MM.1S (cell line): ENCODE results near the gene STAP2.
"Not testable (repeated sequence)": the region's sequence is repeated elsewhere in the genome, so short reads cannot be mapped to it uniquely, and the experiment has no call there.

Source experiments
- DNase-seq: peaks from one replicate; pipeline ENCODE4 v3.0.0-alpha.2; 2015
- H2AFZ ChIP-seq: fragments of 300-600 bp; sonication (generic); 2 replicates; pipeline ENCODE4 v1.6.0; 2016; ENCODE audit warnings: antibody characterized with exemption, low read length
- H3F3A ChIP-seq: fragments of 300-600 bp; sonication (generic); 2 replicates; pipeline ENCODE4 v1.6.1; 2016; ENCODE audit warnings: mild to moderate bottlenecking, antibody characterized with exemption, low read length, moderate library complexity, mixed read lengths; ENCODE audit not compliant: insufficient read depth
- H3K27ac ChIP-seq: fragments of 300-600 bp; sonication (generic); 2 replicates; pipeline ENCODE4 v1.5.1; 2016; ENCODE audit warnings: mild to moderate bottlenecking, low read length
- H3K27me3 ChIP-seq: fragments of 300-600 bp; sonication (generic); replicated peaks from 2 replicates; pipeline ENCODE4 v1.6.0; 2016; ENCODE audit warnings: low read length; ENCODE audit not compliant: insufficient read depth
- H3K36me3 ChIP-seq: fragments of 300-600 bp; sonication (generic); replicated peaks from 2 replicates; pipeline ENCODE4 v1.6.1; 2016; ENCODE audit warnings: mild to moderate bottlenecking, low read length, mixed read lengths; ENCODE audit not compliant: insufficient read depth
- H3K4me1 ChIP-seq: fragments of 300-600 bp; sonication (generic); 2 replicates; pipeline ENCODE4 v1.6.1; 2016; ENCODE audit warnings: low read length, mixed read lengths
- H3K4me2 ChIP-seq: fragments of 300-600 bp; sonication (generic); 2 replicates; pipeline ENCODE4 v1.6.0; 2016; ENCODE audit warnings: low read depth, low read length
- H3K4me3 ChIP-seq: fragments of 300-600 bp; sonication (generic); 2 replicates; pipeline ENCODE4 v1.5.1; 2016; ENCODE audit warnings: low read length, mixed read lengths
- H3K79me2 ChIP-seq: fragments of 300-600 bp; sonication (generic); 2 replicates; pipeline ENCODE4 v1.6.1; 2016; ENCODE audit warnings: mixed run types, low read length, mixed read lengths
- H3K9ac ChIP-seq: fragments of 300-600 bp; sonication (generic); 2 replicates; pipeline ENCODE4 v1.6.1; 2016; ENCODE audit warnings: low read length, mixed read lengths
- H3K9me2 ChIP-seq: fragments of 300-600 bp; sonication (generic); replicated peaks from 2 replicates; pipeline ENCODE4 v1.6.1; 2016; ENCODE audit warnings: mild to moderate bottlenecking, low read length, mixed read lengths; ENCODE audit not compliant: insufficient read depth
- H3K9me3 ChIP-seq: fragments of 300-600 bp; sonication (generic); replicated peaks from 2 replicates; pipeline ENCODE4 v1.6.1; 2016; ENCODE audit warnings: mild to moderate bottlenecking, low read length, mixed read lengths; ENCODE audit not compliant: insufficient read depth
- H4K20me1 ChIP-seq: fragments of 300-600 bp; sonication (generic); 2 replicates; pipeline ENCODE4 v1.6.1; 2016; ENCODE audit warnings: mild to moderate bottlenecking, low read length, moderate library complexity, mixed read lengths; ENCODE audit not compliant: insufficient read depth
- EZH2 ChIP-seq: fragments of 300-600 bp; sonication (generic); optimal IDR thresholded peaks from 2 replicates; pipeline ENCODE3; 2017; ENCODE audit warnings: low read depth, mild to moderate bottlenecking, antibody characterized with exemption, low read length, mixed read lengths
- EZH2phosphoT487 ChIP-seq: fragments of 300-600 bp; sonication (generic); IDR thresholded peaks from 2 replicates; pipeline ENCODE4 v1.6.1; 2018; ENCODE audit warnings: antibody characterized with exemption, low read length
- TF ChIP-seq, protein P1 (sequence below): fragments of 300-600 bp; sonication (generic); IDR thresholded peaks from 2 replicates; pipeline ENCODE4 v1.5.1; 2016; ENCODE audit warnings: antibody characterized with exemption, low read length, mixed read lengths

Gene STAP2

DNA sequence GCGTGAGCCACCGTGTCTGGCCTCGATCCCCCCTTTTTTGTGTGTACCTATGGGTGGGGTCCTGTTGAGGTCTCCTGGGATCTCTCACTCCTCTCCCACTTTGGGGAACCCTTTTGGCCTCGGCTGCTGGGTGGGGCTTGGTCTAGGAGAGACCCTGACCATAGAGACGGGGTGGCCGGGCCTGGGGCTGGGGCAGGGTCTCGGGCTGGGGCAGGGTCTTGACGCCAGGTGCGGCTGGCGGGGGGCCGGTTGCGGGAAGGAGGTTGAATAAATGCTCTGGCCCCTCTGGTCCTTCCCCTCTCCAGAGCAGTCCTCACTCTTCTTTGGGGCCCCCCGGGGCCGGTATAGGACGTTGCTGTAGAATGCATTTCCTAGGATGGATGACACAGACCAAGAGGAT lies 46.1 kb downstream of the STAP2 start:
- Histone ChIP-seq H3K4me1 (no peaks in the 10 kb centered on the region), H3K9me3 (no peaks in the 10 kb centered on the region), H3K27me3 (peaks cover 78% of the 10 kb centered on the region), H3K9me2 (no peaks in the 10 kb centered on the region), H3K9ac (no peak overlapping the region), H3K36me3 (no peaks in the 10 kb centered on the region), H3K79me2 (no peaks in the 10 kb centered on the region), H3K4me2 (no peak overlapping the region), H3K27ac (no peak overlapping the region), H3F3A (no peaks in the 10 kb centered on the region), H3K4me3 (no peak overlapping the region), H4K20me1 (no peaks in the 10 kb centered on the region), H2AFZ (no peak overlapping the region)
- no peak for DNase-seq
- TF ChIP-seq, protein P1, sequence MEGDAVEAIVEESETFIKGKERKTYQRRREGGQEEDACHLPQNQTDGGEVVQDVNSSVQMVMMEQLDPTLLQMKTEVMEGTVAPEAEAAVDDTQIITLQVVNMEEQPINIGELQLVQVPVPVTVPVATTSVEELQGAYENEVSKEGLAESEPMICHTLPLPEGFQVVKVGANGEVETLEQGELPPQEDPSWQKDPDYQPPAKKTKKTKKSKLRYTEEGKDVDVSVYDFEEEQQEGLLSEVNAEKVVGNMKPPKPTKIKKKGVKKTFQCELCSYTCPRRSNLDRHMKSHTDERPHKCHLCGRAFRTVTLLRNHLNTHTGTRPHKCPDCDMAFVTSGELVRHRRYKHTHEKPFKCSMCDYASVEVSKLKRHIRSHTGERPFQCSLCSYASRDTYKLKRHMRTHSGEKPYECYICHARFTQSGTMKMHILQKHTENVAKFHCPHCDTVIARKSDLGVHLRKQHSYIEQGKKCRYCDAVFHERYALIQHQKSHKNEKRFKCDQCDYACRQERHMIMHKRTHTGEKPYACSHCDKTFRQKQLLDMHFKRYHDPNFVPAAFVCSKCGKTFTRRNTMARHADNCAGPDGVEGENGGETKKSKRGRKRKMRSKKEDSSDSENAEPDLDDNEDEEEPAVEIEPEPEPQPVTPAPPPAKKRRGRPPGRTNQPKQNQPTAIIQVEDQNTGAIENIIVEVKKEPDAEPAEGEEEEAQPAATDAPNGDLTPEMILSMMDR = no peak
- no peak for TF ChIP-seq EZH2
- no peak for TF ChIP-seq EZH2phosphoT487

DNA sequence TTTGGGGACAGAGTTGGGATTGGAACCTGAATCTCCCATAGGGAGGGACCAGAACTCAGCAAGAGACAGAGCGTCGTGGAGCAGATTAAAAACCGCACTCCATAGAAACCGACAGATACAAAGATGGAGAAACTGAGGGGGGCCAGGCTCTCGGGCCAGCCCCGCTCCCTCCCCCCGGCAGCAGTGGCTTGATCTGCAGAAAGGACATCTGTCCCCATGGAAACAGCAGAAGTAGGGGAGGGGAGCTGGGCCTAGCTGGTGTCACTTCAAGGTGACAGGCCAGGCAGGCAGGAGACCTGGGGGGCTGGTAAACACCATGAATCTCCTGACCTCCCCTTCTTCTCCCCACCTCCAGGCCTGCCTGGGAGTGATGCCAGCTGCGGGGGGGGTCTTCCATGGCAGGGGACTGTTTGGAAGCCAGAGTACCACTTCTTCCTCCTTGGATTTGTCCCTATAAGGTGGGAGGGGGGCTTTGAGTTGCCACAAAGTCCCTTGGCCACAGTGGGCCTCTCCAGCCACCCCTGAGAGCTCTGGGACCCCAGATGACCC lies 47.4 kb downstream of the STAP2 start:
- no peak for TF ChIP-seq EZH2phosphoT487
- TF ChIP-seq, protein P1 = no peak
- TF ChIP-seq EZH2 = no peak
- Histone ChIP-seq H3K36me3 (no peaks in the 10 kb centered on the region), H3K9me2 (no peaks in the 10 kb centered on the region), H3K4me3 (no peak overlapping the region), H3K4me1 (no peaks in the 10 kb centered on the region), H3F3A (no peaks in the 10 kb centered on the region), H3K79me2 (no peaks in the 10 kb centered on the region), H3K9me3 (no peaks in the 10 kb centered on the region), H3K4me2 (no peak overlapping the region), H3K27me3 (peaks cover 85% of the 10 kb centered on the region), H2AFZ (no peak overlapping the region), H3K27ac (no peak overlapping the region), H4K20me1 (no peaks in the 10 kb centered on the region), H3K9ac (no peak overlapping the region)
- DNase-seq = no peak

DNA sequence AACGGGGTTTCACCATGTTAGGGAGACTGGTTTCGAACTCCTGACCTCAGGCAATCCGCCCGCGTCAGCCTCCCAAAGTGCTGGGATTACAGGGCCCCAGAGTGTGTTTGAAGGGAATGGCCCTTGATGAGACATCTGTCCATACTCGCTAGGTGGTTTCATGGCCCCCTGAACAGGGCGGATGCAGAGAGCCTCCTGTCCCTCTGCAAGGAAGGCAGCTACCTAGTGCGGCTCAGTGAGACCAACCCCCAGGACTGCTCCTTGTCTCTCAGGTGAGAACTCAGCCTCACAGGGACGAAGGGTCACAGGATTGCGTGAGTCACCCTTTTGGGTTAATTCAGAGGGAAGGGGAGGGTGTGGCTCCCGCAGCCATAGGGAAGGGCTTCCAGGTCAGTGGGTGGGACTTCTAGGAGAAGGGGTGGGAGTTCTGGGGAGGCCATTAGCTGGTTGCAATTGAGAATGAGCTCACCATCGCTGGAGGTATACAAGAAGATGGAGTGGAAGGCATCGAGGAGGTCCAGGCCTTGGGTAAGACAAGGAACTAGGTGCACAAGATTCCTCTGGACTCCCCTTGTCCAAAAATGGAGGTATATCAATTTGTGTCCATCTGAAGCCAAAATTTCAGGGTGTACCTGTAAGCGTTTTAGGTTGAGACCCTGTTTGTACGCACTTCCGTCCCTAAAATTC lies 50.4 kb downstream of the STAP2 start:
- Histone ChIP-seq H3K4me3 (no peak overlapping the region), H2AFZ (no peak overlapping the region), H3K4me2 (no peak overlapping the region), H3K9me3 (no peaks in the 10 kb centered on the region), H3K27ac (no peak overlapping the region), H3K9ac (no peak overlapping the region), H3K36me3 (no peaks in the 10 kb centered on the region), H3F3A (no peaks in the 10 kb centered on the region), H3K79me2 (no peaks in the 10 kb centered on the region), H3K4me1 (no peaks in the 10 kb centered on the region), H3K9me2 (no peaks in the 10 kb centered on the region), H3K27me3 (peaks cover 85% of the 10 kb centered on the region), H4K20me1 (no peaks in the 10 kb centered on the region)
- TF ChIP-seq EZH2 (no peak), EZH2phosphoT487 (no peak)
- TF ChIP-seq, protein P1 = no peak
- no peak for DNase-seq

DNA sequence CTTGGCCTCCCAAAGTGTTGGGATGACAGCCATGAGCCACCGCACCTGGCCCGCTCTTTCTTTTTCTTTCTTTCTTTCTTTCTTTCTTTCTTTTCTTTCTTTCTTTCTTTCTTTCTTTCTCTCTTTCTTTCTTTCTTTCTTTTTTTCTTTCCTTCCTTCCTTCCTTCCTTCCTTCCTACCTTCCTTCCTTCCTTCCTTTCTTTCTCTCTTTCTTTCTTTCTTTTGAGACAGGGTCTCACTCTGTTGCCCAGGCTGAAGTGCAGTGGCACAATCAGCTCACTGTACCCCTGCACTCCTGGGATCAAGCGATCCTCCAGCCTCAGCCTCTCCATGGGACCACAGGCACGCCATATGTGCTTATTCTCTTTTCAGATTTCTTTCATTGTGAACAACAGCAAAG lies 52.5 kb downstream of the STAP2 start:
- not testable (repeated sequence) for H3F3A ChIP-seq, H3K4me3 ChIP-seq, H3K9me3 ChIP-seq, H3K27ac ChIP-seq, H3K79me2 ChIP-seq, H2AFZ ChIP-seq, H3K36me3 ChIP-seq, H3K4me2 ChIP-seq, H3K9ac ChIP-seq, H3K9me2 ChIP-seq, DNase-seq, H3K4me1 ChIP-seq, H4K20me1 ChIP-seq
- H3K27me3 ChIP-seq = peaks cover 86% of the 10 kb centered on the region
